Kidney epithelial cell (primary cell): Measurements from ENCODE around the gene COQ2. TPM values are rescaled to one million over a fixed set of nuclear protein-coding genes. Genes with fewer than 3 reads are reported as not detected.
"Not testable (repeated sequence)": the region's sequence is repeated elsewhere in the genome, so short reads cannot be mapped to it uniquely, and the experiment has no call there.

Source experiments
- DNase-seq: peaks from one replicate; pipeline ENCODE4 v3.0.0-alpha.2; 2010; ENCODE audit warnings: low read depth
- H3K27me3 ChIP-seq: 2 replicates; pipeline ENCODE4 v1.6.0; 2011; ENCODE audit warnings: low read length; ENCODE audit not compliant: control insufficient read depth, insufficient read depth
- H3K36me3 ChIP-seq: 2 replicates; pipeline ENCODE4 v1.5.1; 2011; ENCODE audit warnings: low read length; ENCODE audit not compliant: control insufficient read depth, insufficient read depth
- H3K4me3 ChIP-seq: 2 replicates; pipeline ENCODE4 v1.5.1; 2011; ENCODE audit warnings: low read depth, mild to moderate bottlenecking, control low read depth, low read length
- CTCF ChIP-seq: IDR thresholded peaks from 2 replicates; pipeline ENCODE4 v1.5.1; 2011; ENCODE audit warnings: mild to moderate bottlenecking, moderate library complexity, low read length, control low read depth, inconsistent platforms; ENCODE audit not compliant: insufficient read depth, poor library complexity, severe bottlenecking
- total RNA-seq: library from RNA; depleted of rRNA; stranded (reverse); fragments of >200 nt; gene quantifications from 2 replicates; pipeline ENCODE4 v1.2.3, GENCODE V29; 2015

Gene COQ2
- total RNA-seq, result 9.4 and 9.5 TPM in 2 replicates

- peak; percentile 76 for DNase-seq
- no peak for TF ChIP-seq CTCF
These were observed at the start of gene COQ2 for GRCh38 chr4:83284193-83285054. Gene COQ2, minus strand, starts transcription at chr4:83284798. Its CDS starts 34 bp downstream, at chr4:83284764.

DNA sequence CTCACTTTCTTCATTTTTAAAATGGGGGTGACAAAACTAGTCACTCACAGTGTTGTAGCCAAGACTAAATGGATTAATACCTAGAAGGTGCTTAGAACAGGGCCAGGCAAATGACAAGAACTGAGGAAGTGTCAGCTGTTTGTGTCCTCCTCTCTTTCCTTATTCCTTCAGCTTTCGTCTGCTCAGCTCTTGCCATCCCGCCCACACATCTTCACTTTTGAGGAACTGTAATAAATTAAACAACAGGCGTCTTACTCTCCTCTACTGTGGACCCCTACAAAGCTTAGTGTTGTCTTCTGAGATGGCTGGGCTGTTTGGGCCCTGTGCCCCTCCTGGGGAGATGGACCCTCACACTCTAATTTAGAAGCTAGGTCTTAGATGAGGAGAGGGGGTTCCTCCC, 47.4 kb upstream of the COQ2 start:
- no peaks in the 10 kb centered on the region for H3K36me3 ChIP-seq
- H3K4me3 ChIP-seq, result no peak overlapping the region
- TF ChIP-seq CTCF, result no peak
- DNase-seq, result no peak
- H3K27me3 ChIP-seq, result no peaks in the 10 kb centered on the region

More at GRCh38 chr4:83284193-83285054, at the start of gene COQ2:
- H3K4me3 ChIP-seq, result peak within 1 kb of the TSS; percentile 65
- no peaks in the 10 kb centered on the region for H3K27me3 ChIP-seq
- H3K36me3 ChIP-seq, result no peaks in the 10 kb centered on the region

DNA sequence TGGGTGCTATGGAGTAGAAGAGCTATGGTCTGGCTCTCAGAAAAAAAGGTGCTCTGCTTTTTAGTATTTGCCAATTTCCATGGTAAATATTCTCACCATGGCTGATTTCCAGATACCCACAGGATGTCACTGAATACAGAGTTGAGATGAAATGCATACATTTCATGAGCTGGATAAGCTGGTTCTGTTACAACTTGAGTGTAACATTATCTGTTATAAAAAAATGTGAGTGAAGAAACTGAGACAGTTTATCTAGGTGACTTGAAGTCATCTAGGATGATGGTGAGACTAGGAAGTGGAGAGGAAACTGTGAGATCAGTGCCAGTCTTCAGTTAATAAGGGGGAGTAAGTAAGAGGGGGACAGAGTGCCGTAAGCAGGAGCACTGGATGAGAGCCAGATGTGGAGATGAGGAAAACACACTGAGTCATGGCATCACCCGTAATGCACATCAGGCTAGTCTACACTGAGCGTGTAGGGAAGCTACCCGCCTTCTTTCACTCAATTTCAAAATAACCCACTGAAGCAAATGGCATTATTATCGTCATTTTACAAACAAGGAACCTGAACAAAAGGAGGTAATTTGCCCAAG, 45.0 kb upstream of the COQ2 start:
- TF ChIP-seq CTCF, result no peak
- Histone ChIP-seq H3K36me3 (no peaks in the 10 kb centered on the region), H3K4me3 (no peak overlapping the region), H3K27me3 (no peaks in the 10 kb centered on the region)
- DNase-seq, result no peak

- no peak for DNase-seq
- Histone ChIP-seq H3K36me3 (no peaks in the 10 kb centered on the region), H3K4me3 (no peak overlapping the region), H3K27me3 (no peaks in the 10 kb centered on the region)
- no peak for TF ChIP-seq CTCF
These were observed 44.1 kb upstream of the COQ2 start for GRCh38 chr4:83328521-83329187.

GRCh38 chr4:83326546-83326945, 41.9 kb upstream of the COQ2 start:
- Histone ChIP-seq H3K27me3 (no peaks in the 10 kb centered on the region), H3K36me3 (no peaks in the 10 kb centered on the region), H3K4me3 (no peak overlapping the region)
- no peak for DNase-seq
- no peak for TF ChIP-seq CTCF

DNA sequence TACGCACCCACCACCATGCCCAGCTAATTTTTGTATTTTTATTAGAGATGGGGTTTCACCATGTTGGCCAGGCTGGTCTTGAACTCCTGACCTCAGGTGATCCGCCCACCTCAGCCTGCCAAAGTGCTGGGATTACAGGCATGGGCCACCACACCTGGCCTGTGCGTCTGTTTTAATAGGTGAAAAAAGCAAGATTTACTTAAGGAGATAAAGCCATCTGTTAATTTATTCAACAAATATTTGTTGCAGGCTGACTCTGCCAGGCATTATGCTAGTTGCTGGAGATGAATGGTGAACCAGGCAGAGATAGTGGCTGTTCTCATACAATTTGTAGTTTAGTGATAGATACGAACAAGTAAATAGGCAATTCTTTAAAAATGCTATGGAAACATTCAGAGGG, 40.7 kb upstream of the COQ2 start:
- H3K27me3 ChIP-seq, H3K4me3 ChIP-seq, DNase-seq, H3K36me3 ChIP-seq: not testable (repeated sequence)
